ENCODE measurements around the gene RTL1.

RTL1 gene

GRCh38 chr14:100864960-100865681 lies 38.4 kb downstream of the RTL1 start:
- ATAC-seq: no peak

GRCh38 chr14:100864206-100864605 lies 39.3 kb downstream of the RTL1 start:
- no peak for ATAC-seq

GRCh38 chr14:100862793-100863192 lies 40.7 kb downstream of the RTL1 start:
- ATAC-seq: no peak

- ATAC-seq: no peak
Observed at GRCh38 chr14:100862277-100862676, 41.2 kb downstream of the RTL1 start.

GRCh38 chr14:100861937-100862247 lies 41.6 kb downstream of the RTL1 start:
- ATAC-seq: no peak

GRCh38 chr14:100861188-100861936 lies 42.2 kb downstream of the RTL1 start:
- no peak for ATAC-seq

- no peak for ATAC-seq
Observed at GRCh38 chr14:100860556-100861187, 42.9 kb downstream of the RTL1 start.

- ATAC-seq: no peak
Observed at GRCh38 chr14:100859781-100860180, 43.7 kb downstream of the RTL1 start.

- ATAC-seq: no peak
Observed at GRCh38 chr14:100858838-100859220, 44.7 kb downstream of the RTL1 start.

- no peak for ATAC-seq
Observed at GRCh38 chr14:100857923-100858837, 45.3 kb downstream of the RTL1 start.

- no peak for ATAC-seq
Observed at GRCh38 chr14:100857233-100857922, 46.1 kb downstream of the RTL1 start.

GRCh38 chr14:100856056-100856950 lies 47.2 kb downstream of the RTL1 start:
- ATAC-seq: no peak

- no peak for ATAC-seq
Observed at GRCh38 chr14:100855256-100855930, 48.1 kb downstream of the RTL1 start.

GRCh38 chr14:100854435-100854834 lies 49.1 kb downstream of the RTL1 start:
- ATAC-seq: no peak

- no peak for ATAC-seq
Observed at GRCh38 chr14:100851946-100852620, 51.4 kb downstream of the RTL1 start.

- ATAC-seq: no peak
Observed at GRCh38 chr14:100851586-100851916, 52.0 kb downstream of the RTL1 start.

GRCh38 chr14:100850841-100851585 lies 52.5 kb downstream of the RTL1 start:
- ATAC-seq: peak; percentile 80 to 86

GRCh38 chr14:100849115-100849781 lies 54.3 kb downstream of the RTL1 start:
- peak in 1 of 2 donors; percentile 24 for ATAC-seq

All from activated CD4-positive, CD25-positive, alpha-beta regulatory T cell treated with anti-CD3 and anti-CD28 coated beads, Interleukin-2, amount 50 U/mL, for 24 hours (primary cell).